Measurements from ENCODE around the gene SDHAF2. TPM values are rescaled to one million over a fixed set of nuclear protein-coding genes. Genes with fewer than 3 reads are reported as not detected.

The SDHAF2 gene
- total and polyA plus RNA-seq, 2 of the 13 experiments (the other 11 are each of a cell fraction or from before 2014, with no cell fraction given), result 44.2 to 70.4 TPM

- TF ChIP-seq STAG1 (CRISPR knock-in tag; IDR thresholded peaks at IDR 0.05) (peak; percentile 21; the same call in 1 of the 2 replicates), ZFP41 (CRISPR knock-in tag; IDR thresholded peaks at IDR 0.05; ENCODE audit: borderline replicate concordance) (no peak), ETV5 (CRISPR knock-in tag; IDR thresholded peaks at IDR 0.05; ENCODE audit: borderline replicate concordance) (no peak), BRF2 (CRISPR knock-in tag; IDR thresholded peaks at IDR 0.05) (peak; percentile 10; the same call in 1 of the 2 replicates), POLR2G (IDR thresholded peaks at IDR 0.05; ENCODE audit: low read depth, low read length) (no peak), ZNF343 (CRISPR knock-in tag; IDR thresholded peaks at IDR 0.05) (no peak), PRDM10 (CRISPR knock-in tag; IDR thresholded peaks at IDR 0.05; ENCODE audit: low read depth) (no peak), ZNF331 (CRISPR knock-in tag; IDR thresholded peaks at IDR 0.05) (no peak), GPN1 (CRISPR knock-in tag; IDR thresholded peaks at IDR 0.05; ENCODE audit: borderline replicate concordance) (no peak), USF2 (IDR thresholded peaks at IDR 0.05; ENCODE audit: low read depth, low read length) (no peak), USF2 (CRISPR knock-in tag; IDR thresholded peaks at IDR 0.05; ENCODE audit: borderline replicate concordance) (no peak), MYC (CRISPR knock-in tag; IDR thresholded peaks at IDR 0.05; ENCODE audit: borderline replicate concordance) (peak; percentile 51; the same call in 1 of the 2 replicates), CAMTA2 (CRISPR knock-in tag; IDR thresholded peaks at IDR 0.05; ENCODE audit: borderline replicate concordance) (no peak), ZUFSP (CRISPR knock-in tag; IDR thresholded peaks at IDR 0.05; ENCODE audit: borderline replicate concordance) (no peak), SMAD1 (CRISPR knock-in tag; IDR thresholded peaks at IDR 0.05; ENCODE audit: borderline replicate concordance, low read depth) (no peak), SRSF9 (IDR thresholded peaks at IDR 0.05; ENCODE audit: borderline replicate concordance, insufficient read depth, low read depth, low read length, poor library complexity, severe bottlenecking) (no peak), SOX5 (CRISPR knock-in tag; IDR thresholded peaks at IDR 0.05; ENCODE audit: borderline replicate concordance) (no peak)
- TF ChIP-seq, protein P1, sequence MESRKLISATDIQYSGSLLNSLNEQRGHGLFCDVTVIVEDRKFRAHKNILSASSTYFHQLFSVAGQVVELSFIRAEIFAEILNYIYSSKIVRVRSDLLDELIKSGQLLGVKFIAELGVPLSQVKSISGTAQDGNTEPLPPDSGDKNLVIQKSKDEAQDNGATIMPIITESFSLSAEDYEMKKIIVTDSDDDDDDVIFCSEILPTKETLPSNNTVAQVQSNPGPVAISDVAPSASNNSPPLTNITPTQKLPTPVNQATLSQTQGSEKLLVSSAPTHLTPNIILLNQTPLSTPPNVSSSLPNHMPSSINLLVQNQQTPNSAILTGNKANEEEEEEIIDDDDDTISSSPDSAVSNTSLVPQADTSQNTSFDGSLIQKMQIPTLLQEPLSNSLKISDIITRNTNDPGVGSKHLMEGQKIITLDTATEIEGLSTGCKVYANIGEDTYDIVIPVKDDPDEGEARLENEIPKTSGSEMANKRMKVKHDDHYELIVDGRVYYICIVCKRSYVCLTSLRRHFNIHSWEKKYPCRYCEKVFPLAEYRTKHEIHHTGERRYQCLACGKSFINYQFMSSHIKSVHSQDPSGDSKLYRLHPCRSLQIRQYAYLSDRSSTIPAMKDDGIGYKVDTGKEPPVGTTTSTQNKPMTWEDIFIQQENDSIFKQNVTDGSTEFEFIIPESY (CRISPR knock-in tag; IDR thresholded peaks at IDR 0.05), result no peak
Measured at GRCh38 chr11:61429346-61429690, 606 bp upstream of the SDHAF2 start (continued).
